Kidney (tissue), 22 donors: Measurements from ENCODE around the gene PRPF4. TPM values are rescaled to one million over a fixed set of nuclear protein-coding genes. Genes with fewer than 3 reads are reported as not detected.

Experiments
- DNase-seq, 5 donors: peaks; one replicate each; pipeline ENCODE4 v3.0.0-alpha.2; 2013 to 2020
- FAIRE-seq: peaks from 2 replicates; lab custom pipeline; 2012; peaks lifted over from hg19 to GRCh38; lab: Jason Lieb, UNC
- H3K27ac ChIP-seq, 2 donors: one replicate each; pipeline ENCODE4 v1.7.0; 2013; ENCODE audit warnings: low read depth in 2 of 2, low read length in 2 of 2, inconsistent platforms in 1 of 2
- H3K27me3 ChIP-seq: one replicate; pipeline ENCODE4 v1.7.1; 2013; ENCODE audit warnings: low read length, inconsistent platforms; ENCODE audit not compliant: control insufficient read depth, insufficient read depth
- H3K36me3 ChIP-seq, 3 donors: one replicate each; pipeline versions ENCODE4 v1.7.0 to v1.7.1; 2013; ENCODE audit warnings: low read length in 3 of 3, control low read depth in 1 of 3, inconsistent platforms in 1 of 3; ENCODE audit not compliant: insufficient read depth in 3 of 3, control insufficient read depth in 2 of 3
- H3K4me1 ChIP-seq, 3 donors: one replicate each; pipeline versions ENCODE4 v1.7.0 to v1.7.1; 2013; ENCODE audit warnings: low read length in 3 of 3, inconsistent platforms in 1 of 3, low read depth in 1 of 3; ENCODE audit not compliant: control insufficient read depth in 2 of 3, insufficient read depth in 2 of 3
- H3K4me3 ChIP-seq, 3 donors: one replicate each; pipeline versions ENCODE4 v1.7.0 to v1.8.1; 2013; ENCODE audit warnings: low read length in 3 of 3, control low read depth in 1 of 3, inconsistent platforms in 1 of 3
- H3K9ac ChIP-seq, 3 donors: one replicate each; pipeline versions ENCODE4 v1.7.0 to v1.7.1; 2013; ENCODE audit warnings: low read length in 3 of 3, control low read depth in 1 of 3, inconsistent platforms in 1 of 3
- H3K9me3 ChIP-seq, 3 donors: one replicate each; pipeline versions ENCODE4 v1.7.0 to v1.7.1; 2013; ENCODE audit warnings: low read length in 3 of 3, control low read depth in 1 of 3, inconsistent platforms in 1 of 3; ENCODE audit not compliant: control insufficient read depth in 2 of 3, insufficient read depth in 1 of 3
- intact Hi-C: fragments of 100-400 bp; cut with DNase I; formaldehyde crosslinking; loops from one replicate; pipeline ENCODE4 v1.11.1; 2022
- long read RNA-seq, 10 donors: library from polyadenylated mRNA in 1 of 10; unstranded in 1 of 10; transcript quantifications; one replicate each; pipeline ENCODE4 v2.0.0 and lab custom pipeline, GENCODE V29; 2021 to 2026
- polyA plus RNA-seq: library from polyadenylated mRNA; stranded (reverse); fragments of 350-450 nt; fragmentation: Illumina TruSeq; extraction: RNeasy Lipid Tissue Mini Kit (QIAGEN cat#74804); gene quantifications from one replicate; pipeline ENCODE4 v1.2.3, GENCODE V29; 2014; ENCODE audit warnings: low read depth, low replicate concordance; ENCODE audit not compliant: insufficient read depth
- total RNA-seq: library from RNA; stranded (reverse); fragmentation: NEBNext Ultra II Directional; extraction: Animal tissue kit (Norgen Biotek cat#: 25700); gene quantifications from one replicate; pipeline ENCODE4 v1.2.1, GENCODE V29; 2021
- TF ChIP-seq, protein P1 (sequence below): IDR thresholded peaks from 3 replicates; pipeline ENCODE4 v1.5.1; 2012; ENCODE audit warnings: mild to moderate bottlenecking, moderate library complexity, borderline replicate concordance; ENCODE audit not compliant: insufficient read depth; ENCODE audit errors: extremely low read depth
- donor health status: control.
- donor health status: control.
- donor health status: control.
- donor health status: control.
- donor health status: control.
- donor health status: DM: yes; HTN: yes; CAD: no.
- donor health status: Normal renal cell carcinoma (clear cell type).

PRPF4 gene
- total RNA-seq (20.0 TPM), polyA plus RNA-seq (12.8 TPM)
- long read RNA-seq, donor 1, partial matches to known transcripts: 21 of 26 reads
- long read RNA-seq, donor 1, other reads (novel, unspliced or antisense): 0 of 26 reads
- long read RNA-seq, donor 2, partial matches to known transcripts: 0 of 4 reads
- long read RNA-seq, donor 2, other reads (novel, unspliced or antisense): 0 of 4 reads
- long read RNA-seq, donor 3, transcript PRPF4-202 (14 exons, 3,212 nt): major isoform, 12 of 25 reads
- long read RNA-seq, donor 3, partial matches to known transcripts: 11 of 25 reads
- long read RNA-seq, donor 3, other reads (novel, unspliced or antisense): 0 of 25 reads
- long read RNA-seq, donor 4, partial matches to known transcripts: 0 of 3 reads
- long read RNA-seq, donor 4, other reads (novel, unspliced or antisense): 0 of 3 reads
- long read RNA-seq, donor 5, partial matches to known transcripts: 0 of 1 reads
- long read RNA-seq, donor 5, other reads (novel, unspliced or antisense): 0 of 1 reads
- long read RNA-seq, donor 6, partial matches to known transcripts: 0 of 1 reads
- long read RNA-seq, donor 6, other reads (novel, unspliced or antisense): 0 of 1 reads
- long read RNA-seq, donor 7, transcript PRPF4-202 (14 exons, 3,212 nt): major isoform, 5 of 15 reads
- long read RNA-seq, donor 7, partial matches to known transcripts: 5 of 15 reads
- long read RNA-seq, donor 7, other reads (novel, unspliced or antisense): 1 of 15 reads
- long read RNA-seq, donor 8, transcript PRPF4-202 (14 exons, 3,212 nt): major isoform, 6 of 6 reads
- long read RNA-seq, donor 8, partial matches to known transcripts: 0 of 6 reads
- long read RNA-seq, donor 8, other reads (novel, unspliced or antisense): 0 of 6 reads
- long read RNA-seq, donor 9, partial matches to known transcripts: 0 of 2 reads
- long read RNA-seq, donor 9, other reads (novel, unspliced or antisense): 0 of 2 reads
- long read RNA-seq, donor 10, transcript PRPF4-202 (14 exons, 3,212 nt): major isoform, 6 of 6 reads
- long read RNA-seq, donor 10, partial matches to known transcripts: 0 of 6 reads
- long read RNA-seq, donor 10, other reads (novel, unspliced or antisense): 0 of 6 reads

DNA sequence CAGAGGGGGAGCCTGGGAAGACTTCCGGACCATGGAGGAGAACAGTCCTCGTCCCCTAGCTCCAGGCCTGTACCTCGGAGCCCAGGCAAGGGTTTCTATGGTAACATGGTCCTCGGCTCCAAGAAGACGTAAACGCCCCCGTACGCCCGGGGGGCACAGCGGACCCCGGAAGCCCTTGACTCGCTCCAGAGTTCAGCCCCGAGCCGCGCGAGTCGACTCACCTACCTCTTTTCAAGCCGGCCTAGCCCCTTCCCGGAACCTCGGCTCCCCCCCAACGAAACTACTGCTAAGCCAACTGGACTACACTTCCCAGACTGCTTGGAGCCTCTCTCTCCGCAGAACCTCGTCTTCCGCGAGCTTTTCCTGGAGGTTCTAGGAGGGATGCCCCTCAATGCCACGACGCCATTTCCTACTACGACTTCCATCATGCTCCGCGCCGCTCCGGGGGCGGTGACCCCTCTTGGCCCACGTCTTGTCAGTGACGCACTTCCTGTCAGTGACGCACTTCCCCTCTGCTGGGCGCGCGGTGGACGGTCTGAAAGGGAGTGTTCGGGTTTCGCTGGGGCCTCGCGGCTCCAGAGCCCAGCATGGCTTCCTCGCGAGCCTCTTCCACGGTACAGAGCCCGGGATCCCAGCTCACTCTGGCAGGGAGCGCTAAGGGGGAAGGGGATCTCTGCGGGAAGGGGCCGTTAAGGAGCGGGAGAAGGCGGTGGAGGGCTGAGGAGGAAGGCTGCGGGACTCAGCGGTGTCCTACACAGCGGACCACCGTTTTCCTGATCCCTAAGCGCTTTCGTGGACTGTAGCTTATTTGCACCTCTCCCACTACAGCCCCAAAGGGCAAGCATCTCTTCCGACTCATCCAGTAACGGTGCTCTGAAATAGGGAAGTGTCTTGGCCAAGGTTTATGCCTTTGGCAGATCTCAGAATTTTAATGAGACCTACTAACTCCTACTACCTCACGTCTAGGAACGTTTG is at the start of gene PRPF4, which contains the start of gene CDC26:
PRPF4 (plus strand) TSS at position 502 of the 975 bp plus-strand sequence; CDS start at position 588, 86 bp downstream.
CDC26 (minus strand) TSS at position 416 of the 975 bp plus-strand sequence. CDS start 3,065 bp downstream, outside the sequence.
- intact Hi-C loops: no loop called here
- TF ChIP-seq, protein P1, sequence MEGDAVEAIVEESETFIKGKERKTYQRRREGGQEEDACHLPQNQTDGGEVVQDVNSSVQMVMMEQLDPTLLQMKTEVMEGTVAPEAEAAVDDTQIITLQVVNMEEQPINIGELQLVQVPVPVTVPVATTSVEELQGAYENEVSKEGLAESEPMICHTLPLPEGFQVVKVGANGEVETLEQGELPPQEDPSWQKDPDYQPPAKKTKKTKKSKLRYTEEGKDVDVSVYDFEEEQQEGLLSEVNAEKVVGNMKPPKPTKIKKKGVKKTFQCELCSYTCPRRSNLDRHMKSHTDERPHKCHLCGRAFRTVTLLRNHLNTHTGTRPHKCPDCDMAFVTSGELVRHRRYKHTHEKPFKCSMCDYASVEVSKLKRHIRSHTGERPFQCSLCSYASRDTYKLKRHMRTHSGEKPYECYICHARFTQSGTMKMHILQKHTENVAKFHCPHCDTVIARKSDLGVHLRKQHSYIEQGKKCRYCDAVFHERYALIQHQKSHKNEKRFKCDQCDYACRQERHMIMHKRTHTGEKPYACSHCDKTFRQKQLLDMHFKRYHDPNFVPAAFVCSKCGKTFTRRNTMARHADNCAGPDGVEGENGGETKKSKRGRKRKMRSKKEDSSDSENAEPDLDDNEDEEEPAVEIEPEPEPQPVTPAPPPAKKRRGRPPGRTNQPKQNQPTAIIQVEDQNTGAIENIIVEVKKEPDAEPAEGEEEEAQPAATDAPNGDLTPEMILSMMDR: no peak
- Histone ChIP-seq H3K27me3 (no peaks in the 10 kb centered on the region), H3K9ac (peak within 1 kb of the TSS; percentile 58 to 94 (median 72)), H3K4me3 (peak within 1 kb of the TSS; percentile 70 to 89 (median 88)), H3K27ac (peak within 1 kb of the TSS; percentile 82 to 84), H3K36me3 (peaks cover 11 to 41% (median 22%) of the 10 kb centered on the region in 3 donors), H3K4me1 (peaks cover 0 to 3% (median 2%) of the 10 kb centered on the region in 3 donors), H3K9me3 (no peaks in the 10 kb centered on the region)
- DNase-seq (peak; percentile 98 to 99 (median 99)), FAIRE-seq (peak; percentile 35)

DNA sequence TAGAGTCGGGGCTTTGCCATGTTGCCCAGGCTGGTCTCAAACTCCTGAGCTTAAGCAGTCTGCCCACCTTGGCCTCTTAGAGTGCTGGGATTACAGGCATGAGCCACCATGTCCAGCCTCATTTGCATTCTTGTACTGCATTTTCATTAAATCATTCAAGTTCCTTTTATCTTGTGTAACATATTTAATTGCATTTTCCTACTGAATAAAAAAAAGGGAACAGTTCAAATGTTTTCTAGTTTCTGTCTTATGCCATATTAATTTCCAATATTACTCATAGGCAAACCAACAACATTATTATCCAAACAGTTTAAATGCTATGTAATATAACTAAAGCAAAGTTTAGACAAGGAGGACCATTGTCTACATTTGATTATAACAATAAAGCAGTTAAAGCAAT is 48.0 kb upstream of the PRPF4 start:
- no peak overlapping the region for H3K4me3 ChIP-seq
- no peak for FAIRE-seq
- peaks cover 3 to 7% (median 5%) of the 10 kb centered on the region in 3 donors for H3K4me1 ChIP-seq
- H3K9me3 ChIP-seq: no peaks in the 10 kb centered on the region
- TF ChIP-seq, protein P1: no peak
- intact Hi-C loops: no loop called here
- H3K9ac ChIP-seq: no peak overlapping the region
- no peak for DNase-seq
- no peaks in the 10 kb centered on the region for H3K36me3 ChIP-seq
- H3K27me3 ChIP-seq: no peaks in the 10 kb centered on the region
- no peak overlapping the region for H3K27ac ChIP-seq

DNA sequence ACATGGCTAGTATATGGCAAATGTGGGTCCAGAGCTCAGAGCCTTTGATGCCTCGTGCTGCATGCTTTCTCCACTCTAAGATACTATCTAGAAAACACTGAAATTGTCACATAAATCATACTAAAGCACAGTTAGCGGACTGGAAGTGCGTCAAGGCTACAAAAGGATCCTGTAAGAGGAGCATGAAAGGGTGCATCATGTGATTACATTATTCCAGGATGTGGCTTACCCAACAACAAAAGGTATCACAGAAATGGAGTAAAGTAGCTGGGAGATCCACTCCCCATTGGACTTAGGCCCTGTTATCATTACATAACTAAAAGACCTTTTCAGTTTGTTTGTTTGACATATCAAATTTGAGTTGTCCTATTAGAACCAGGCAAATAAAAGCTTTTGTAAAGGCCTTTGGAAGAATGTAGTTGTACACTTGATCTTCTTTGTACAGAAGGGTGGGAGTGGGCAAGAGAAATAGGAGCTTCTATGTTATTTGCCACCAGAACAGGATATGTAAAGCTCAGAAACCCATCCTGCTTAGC is 47.3 kb upstream of the PRPF4 start:
- FAIRE-seq: no peak
- no peak overlapping the region for H3K9ac ChIP-seq
- H3K27ac ChIP-seq: no peak overlapping the region
- no peaks in the 10 kb centered on the region for H3K36me3 ChIP-seq
- no peaks in the 10 kb centered on the region for H3K9me3 ChIP-seq
- no peak for DNase-seq
- no peaks in the 10 kb centered on the region for H3K27me3 ChIP-seq
- intact Hi-C loops: no loop called here
- TF ChIP-seq, protein P1: no peak
- H3K4me1 ChIP-seq: peaks cover 0 to 4% (median 2%) of the 10 kb centered on the region in 3 donors
- H3K4me3 ChIP-seq: no peak overlapping the region
